ENCODE data around the gene KCNQ5.

KCNQ5 gene

GRCh38 chr6:72911463-72912155 is 289.7 kb downstream of the KCNQ5 start:
- Histone ChIP-seq H3K9me3 (ENCODE audit: severe bottlenecking) (no peaks in the 10 kb centered on the region), H3K4me3 (ENCODE audit: severe bottlenecking) (no peak overlapping the region), H3K27me3 (ENCODE audit: insufficient read depth, poor library complexity, severe bottlenecking) (no peaks in the 10 kb centered on the region), H3K4me1 (ENCODE audit: insufficient read depth, poor library complexity, severe bottlenecking) (no peaks in the 10 kb centered on the region), H3K27ac (ENCODE audit: poor library complexity, severe bottlenecking) (no peak overlapping the region), H3K36me3 (ENCODE audit: low read depth) (no peaks in the 10 kb centered on the region)
- ATAC-seq (ENCODE audit: low read depth) = no peak
- DNase-seq (ENCODE audit: low spot score) = no peak
- TF ChIP-seq, protein P1, sequence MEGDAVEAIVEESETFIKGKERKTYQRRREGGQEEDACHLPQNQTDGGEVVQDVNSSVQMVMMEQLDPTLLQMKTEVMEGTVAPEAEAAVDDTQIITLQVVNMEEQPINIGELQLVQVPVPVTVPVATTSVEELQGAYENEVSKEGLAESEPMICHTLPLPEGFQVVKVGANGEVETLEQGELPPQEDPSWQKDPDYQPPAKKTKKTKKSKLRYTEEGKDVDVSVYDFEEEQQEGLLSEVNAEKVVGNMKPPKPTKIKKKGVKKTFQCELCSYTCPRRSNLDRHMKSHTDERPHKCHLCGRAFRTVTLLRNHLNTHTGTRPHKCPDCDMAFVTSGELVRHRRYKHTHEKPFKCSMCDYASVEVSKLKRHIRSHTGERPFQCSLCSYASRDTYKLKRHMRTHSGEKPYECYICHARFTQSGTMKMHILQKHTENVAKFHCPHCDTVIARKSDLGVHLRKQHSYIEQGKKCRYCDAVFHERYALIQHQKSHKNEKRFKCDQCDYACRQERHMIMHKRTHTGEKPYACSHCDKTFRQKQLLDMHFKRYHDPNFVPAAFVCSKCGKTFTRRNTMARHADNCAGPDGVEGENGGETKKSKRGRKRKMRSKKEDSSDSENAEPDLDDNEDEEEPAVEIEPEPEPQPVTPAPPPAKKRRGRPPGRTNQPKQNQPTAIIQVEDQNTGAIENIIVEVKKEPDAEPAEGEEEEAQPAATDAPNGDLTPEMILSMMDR (IDR thresholded peaks at IDR 0.05; ENCODE audit: poor library complexity, severe bottlenecking) = no peak

GRCh38 chr6:72913797-72914196 is 291.9 kb downstream of the KCNQ5 start:
- Histone ChIP-seq H3K27ac (ENCODE audit: poor library complexity, severe bottlenecking) (no peak overlapping the region), H3K27me3 (ENCODE audit: insufficient read depth, poor library complexity, severe bottlenecking) (no peaks in the 10 kb centered on the region), H3K36me3 (ENCODE audit: low read depth) (no peaks in the 10 kb centered on the region), H3K9me3 (ENCODE audit: severe bottlenecking) (no peaks in the 10 kb centered on the region), H3K4me1 (ENCODE audit: insufficient read depth, poor library complexity, severe bottlenecking) (no peaks in the 10 kb centered on the region), H3K4me3 (ENCODE audit: severe bottlenecking) (no peak overlapping the region)
- TF ChIP-seq, protein P1 (IDR thresholded peaks at IDR 0.05; ENCODE audit: poor library complexity, severe bottlenecking) = no peak
- DNase-seq (ENCODE audit: low spot score) (no peak), ATAC-seq (ENCODE audit: low read depth) (peak; percentile 54; the same call in 1 of the 3 replicates)

DNA sequence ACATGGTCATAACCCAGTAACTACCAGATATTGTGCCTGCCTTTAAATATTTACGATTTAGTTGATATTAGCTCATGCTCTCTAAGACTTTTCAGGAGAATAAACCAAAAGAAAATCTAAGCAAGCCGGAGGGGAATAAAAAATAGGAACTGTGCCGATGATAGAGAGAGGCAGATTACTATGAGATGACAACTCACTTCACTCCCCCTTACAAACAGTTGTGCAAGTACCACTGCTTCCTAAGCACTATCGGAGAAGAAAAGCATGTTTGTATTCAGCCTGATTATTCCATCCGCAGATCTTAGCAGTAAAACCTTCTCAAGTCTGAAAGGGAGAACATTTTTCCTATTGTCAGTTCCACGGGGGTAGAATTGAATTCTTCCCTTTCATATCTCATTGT is 294.4 kb downstream of the KCNQ5 start:
- H3K4me1 ChIP-seq (ENCODE audit: insufficient read depth, poor library complexity, severe bottlenecking) = no peaks in the 10 kb centered on the region
- no peaks in the 10 kb centered on the region for H3K36me3 ChIP-seq (ENCODE audit: low read depth)
- TF ChIP-seq, protein P1 (IDR thresholded peaks at IDR 0.05; ENCODE audit: poor library complexity, severe bottlenecking) = no peak
- no peaks in the 10 kb centered on the region for H3K9me3 ChIP-seq (ENCODE audit: severe bottlenecking)
- no peak overlapping the region for H3K4me3 ChIP-seq (ENCODE audit: severe bottlenecking)
- ATAC-seq (ENCODE audit: low read depth) (no peak), DNase-seq (ENCODE audit: low spot score) (no peak)
- H3K27ac ChIP-seq (ENCODE audit: poor library complexity, severe bottlenecking) = no peak overlapping the region
- no peaks in the 10 kb centered on the region for H3K27me3 ChIP-seq (ENCODE audit: insufficient read depth, poor library complexity, severe bottlenecking)

- Histone ChIP-seq H3K9me3 (ENCODE audit: severe bottlenecking) (no peaks in the 10 kb centered on the region), H3K27me3 (ENCODE audit: insufficient read depth, poor library complexity, severe bottlenecking) (no peaks in the 10 kb centered on the region), H3K27ac (ENCODE audit: poor library complexity, severe bottlenecking) (no peak overlapping the region), H3K36me3 (ENCODE audit: low read depth) (no peaks in the 10 kb centered on the region), H3K4me1 (ENCODE audit: insufficient read depth, poor library complexity, severe bottlenecking) (no peaks in the 10 kb centered on the region), H3K4me3 (ENCODE audit: severe bottlenecking) (no peak overlapping the region)
- ATAC-seq (ENCODE audit: low read depth) (no peak), DNase-seq (ENCODE audit: low spot score) (no peak)
- TF ChIP-seq, protein P1 (IDR thresholded peaks at IDR 0.05; ENCODE audit: poor library complexity, severe bottlenecking) = no peak
Observed at GRCh38 chr6:72916906-72917305, 295.0 kb downstream of the KCNQ5 start.

GRCh38 chr6:72922401-72922800 is 300.5 kb downstream of the KCNQ5 start:
- no peak for DNase-seq (ENCODE audit: low spot score)
- no peaks in the 10 kb centered on the region for H3K36me3 ChIP-seq (ENCODE audit: low read depth)
- no peak overlapping the region for H3K27ac ChIP-seq (ENCODE audit: poor library complexity, severe bottlenecking)
- TF ChIP-seq, protein P1 (IDR thresholded peaks at IDR 0.05; ENCODE audit: poor library complexity, severe bottlenecking) = no peak
- H3K27me3 ChIP-seq (ENCODE audit: insufficient read depth, poor library complexity, severe bottlenecking) = no peaks in the 10 kb centered on the region
- H3K9me3 ChIP-seq (ENCODE audit: severe bottlenecking) = no peaks in the 10 kb centered on the region
- H3K4me1 ChIP-seq (ENCODE audit: insufficient read depth, poor library complexity, severe bottlenecking) = no peaks in the 10 kb centered on the region
- H3K4me3 ChIP-seq (ENCODE audit: severe bottlenecking) = no peak overlapping the region
- no peak for ATAC-seq (ENCODE audit: low read depth)

All from RWPE2 (cell line).